BJ (cell line): Measurements from ENCODE around the gene SETD3. TPM values are rescaled to one million over a fixed set of nuclear protein-coding genes. Genes with fewer than 3 reads are reported as not detected.

Experiments used
- CTCF ChIA-PET: fragments of 350-600 bp; formaldehyde crosslinking; extraction: SDS; loops from one replicate; lab custom pipeline; 2021; ENCODE audit warnings: antibody characterized with exemption, inconsistent platforms; lab: Yijun Ruan, JAX
- POLR2A ChIA-PET: fragments of 300-600 bp; sonication (Branson Sonifier 250); formaldehyde crosslinking; extraction: SDS; loops from one replicate; lab custom pipeline; 2021; ENCODE audit warnings: antibody characterized with exemption; lab: Charles Lee
- DNase-seq: peaks from one replicate; pipeline ENCODE4 v3.0.0-alpha.2; 2011; ENCODE audit warnings: low read depth
- H3K27me3 ChIP-seq: 2 replicates; pipeline ENCODE4 v1.6.0; 2011; ENCODE audit warnings: low read length; ENCODE audit not compliant: control insufficient read depth, insufficient read depth
- H3K36me3 ChIP-seq: 2 replicates; pipeline ENCODE4 v1.5.1; 2011; ENCODE audit warnings: low read length; ENCODE audit not compliant: control insufficient read depth, insufficient read depth
- H3K4me3 ChIP-seq: 2 replicates; pipeline ENCODE4 v1.5.1; 2011; ENCODE audit warnings: low read depth, mild to moderate bottlenecking, control low read depth, low read length
- CTCF ChIP-seq: IDR thresholded peaks from 2 replicates; pipeline ENCODE4 v1.5.1; 2011; ENCODE audit warnings: low read depth, mild to moderate bottlenecking, control low read depth, inconsistent platforms, low read length, moderate library complexity; ENCODE audit not compliant: insufficient read depth
- polyA plus RNA-seq: library from polyadenylated mRNA; depleted of rRNA; stranded (reverse); fragments of >200 nt; gene quantifications from 2 replicates; pipeline ENCODE4 v1.2.3, GENCODE V29; 2011

Gene SETD3
- polyA plus RNA-seq, 1 experiment, result 20.2 TPM

GRCh38 chr14:99380991-99381687, 99.5 kb downstream of the SETD3 start:
- H3K4me3 ChIP-seq, result no peak overlapping the region
- DNase-seq, result no peak
- ChIA-PET CTCF (interaction anchor here (1.0 to 8.7 kb wide), 3 partner anchors 10 to 61 kb away, joined by 3 to 73 read pairs (median 11); no protein-coding TSS in a partner anchor), POLR2A (no interaction called here)
- H3K27me3 ChIP-seq, result peaks cover 9% of the 10 kb centered on the region; the same call in 1 of the 2 replicates
- no peaks in the 10 kb centered on the region for H3K36me3 ChIP-seq
- no peak for TF ChIP-seq CTCF

GRCh38 chr14:99380402-99380801, 100.3 kb downstream of the SETD3 start:
- H3K36me3 ChIP-seq, result no peaks in the 10 kb centered on the region
- peaks cover 7% of the 10 kb centered on the region; the same call in 1 of the 2 replicates for H3K27me3 ChIP-seq
- ChIA-PET CTCF (interaction anchor here (1.0 to 8.7 kb wide), 2 partner anchors 10 to 61 kb away, joined by 3 to 73 read pairs; no protein-coding TSS in a partner anchor), POLR2A (no interaction called here)
- TF ChIP-seq CTCF, result no peak
- no peak for DNase-seq
- no peak overlapping the region for H3K4me3 ChIP-seq

- no peak for DNase-seq
- TF ChIP-seq CTCF, result no peak
- POLR2A ChIA-PET, result no interaction called here
- Histone ChIP-seq H3K4me3 (no peak overlapping the region), H3K27me3 (peaks cover 3% of the 10 kb centered on the region; the same call in 1 of the 2 replicates), H3K36me3 (no peaks in the 10 kb centered on the region)
- CTCF ChIA-PET, result interaction anchor here (8.7 kb wide), 1 partner anchor 12 kb away, joined by 73 read pairs; no protein-coding TSS in a partner anchor
These were observed 101.9 kb downstream of the SETD3 start for GRCh38 chr14:99378782-99379214.

- H3K27me3 ChIP-seq, result peaks cover 3% of the 10 kb centered on the region; the same call in 1 of the 2 replicates
- no peak overlapping the region for H3K4me3 ChIP-seq
- ChIA-PET CTCF (interaction anchor here (8.7 kb wide), 1 partner anchor 13 kb away, joined by 73 read pairs; no protein-coding TSS in a partner anchor), POLR2A (no interaction called here)
- no peak for DNase-seq
- H3K36me3 ChIP-seq, result no peaks in the 10 kb centered on the region
- no peak for TF ChIP-seq CTCF
These were observed 102.7 kb downstream of the SETD3 start for GRCh38 chr14:99377951-99378350.

GRCh38 chr14:99374964-99375363, 105.7 kb downstream of the SETD3 start:
- CTCF ChIA-PET, result no interaction called here
- no peak for TF ChIP-seq CTCF
- POLR2A ChIA-PET, result no interaction called here
- DNase-seq, result no peak
- Histone ChIP-seq H3K36me3 (no peaks in the 10 kb centered on the region), H3K27me3 (no peaks in the 10 kb centered on the region), H3K4me3 (no peak overlapping the region)
